Caco-2 (cell line): Measurements from ENCODE around the gene NELFA. TPM values are rescaled to one million over a fixed set of nuclear protein-coding genes. Genes with fewer than 3 reads are reported as not detected.

Experiments
- BruUV-seq: library from RNA; stranded (reverse); fragments of 400-500 nt; replicated peaks from 2 replicates; lab custom pipeline; 2021; lab: Mats Ljungman, UMichigan
- CTCF ChIA-PET: fragments of 300-600 bp; sonication (Branson Sonifier 250); formaldehyde crosslinking; loops from one replicate; lab custom pipeline; 2022; ENCODE audit warnings: antibody characterized with exemption; lab: Charles Lee
- POLR2A ChIA-PET: fragments of 300-600 bp; sonication (Branson Sonifier 250); formaldehyde crosslinking; loops from one replicate; lab custom pipeline; 2022; ENCODE audit warnings: antibody characterized with exemption; lab: Charles Lee
- DNase-seq, 2 experiments: peaks; one replicate each; pipeline versions ENCODE4 v3.0.0 to v3.0.0-alpha.2; 2020 to 2022
- H3K27me3 ChIP-seq: replicated peaks from 2 replicates; pipeline ENCODE4 v1.6.0; 2011; ENCODE audit warnings: low read length; ENCODE audit not compliant: control insufficient read depth, insufficient read depth
- H3K36me3 ChIP-seq: 2 replicates; pipeline ENCODE4 v1.5.1; 2011; ENCODE audit warnings: low read length; ENCODE audit not compliant: control insufficient read depth, insufficient read depth
- H3K4me1 ChIP-seq: fragments of 250-450 bp; sonication (Bioruptor Pico); 2 replicates; pipeline ENCODE4 v1.5.1; 2020; ENCODE audit warnings: mild to moderate bottlenecking
- H3K4me3 ChIP-seq: 2 replicates; pipeline ENCODE4 v1.5.1; 2011; ENCODE audit warnings: low read depth, mild to moderate bottlenecking, control low read depth, low read length
- H3K9me3 ChIP-seq: fragments of 250-450 bp; sonication (Bioruptor Pico); 2 replicates; pipeline ENCODE4 v1.5.1; 2020; ENCODE audit warnings: mild to moderate bottlenecking, moderate library complexity
- H3K27ac Mint-ChIP-seq: one replicate; pipeline ENCODE4 v1.8.0; 2022; ENCODE audit warnings: mixed read lengths; ENCODE audit not compliant: unreplicated experiment
- H3K27me3 Mint-ChIP-seq: one replicate; pipeline ENCODE4 v1.8.0; 2022; ENCODE audit warnings: mixed read lengths; ENCODE audit not compliant: insufficient read depth, unreplicated experiment
- H3K36me3 Mint-ChIP-seq: one replicate; pipeline ENCODE4 v1.8.0; 2022; ENCODE audit warnings: mild to moderate bottlenecking, mixed read lengths; ENCODE audit not compliant: insufficient read depth, unreplicated experiment
- H3K4me1 Mint-ChIP-seq: one replicate; pipeline ENCODE4 v1.8.0; 2022; ENCODE audit warnings: low read depth, mixed read lengths; ENCODE audit not compliant: unreplicated experiment
- H3K4me3 Mint-ChIP-seq: one replicate; pipeline ENCODE4 v1.8.0; 2022; ENCODE audit warnings: mild to moderate bottlenecking, moderate library complexity, mixed read lengths; ENCODE audit not compliant: unreplicated experiment
- H3K9me3 Mint-ChIP-seq: one replicate; pipeline ENCODE4 v1.8.0; 2022; ENCODE audit warnings: mixed read lengths; ENCODE audit not compliant: unreplicated experiment
- intact Hi-C: fragments of 100-400 bp; cut with micrococcal nuclease; formaldehyde crosslinking; loops from one replicate; pipeline ENCODE4 v1.10.0; 2022; ENCODE audit not compliant: unreplicated experiment
- total RNA-seq: library from RNA; stranded (reverse); gene quantifications from 2 replicates; pipeline ENCODE4 v1.2.3, GENCODE V29; 2022
- TF ChIP-seq, protein P1 (sequence below), 2 experiments: fragments of 200-600 bp in 1 of 2; IDR thresholded peaks; 1 replicate in 1 of 2; 2 replicates in 1 of 2; pipeline versions ENCODE4 v1.5.1 to v1.8.0; 2011 to 2022; ENCODE audit warnings: antibody characterized with exemption in 1 of 2, control low read depth in 1 of 2, inconsistent platforms in 1 of 2, low read depth in 1 of 2, low read length in 1 of 2, mild to moderate bottlenecking in 1 of 2, moderate library complexity in 1 of 2; ENCODE audit not compliant: insufficient read depth in 1 of 2, severe bottlenecking in 1 of 2, unreplicated experiment in 1 of 2

Gene NELFA
- total RNA-seq, 1 experiment from 2014 or later: 53.0 TPM

- TF ChIP-seq, protein P1, sequence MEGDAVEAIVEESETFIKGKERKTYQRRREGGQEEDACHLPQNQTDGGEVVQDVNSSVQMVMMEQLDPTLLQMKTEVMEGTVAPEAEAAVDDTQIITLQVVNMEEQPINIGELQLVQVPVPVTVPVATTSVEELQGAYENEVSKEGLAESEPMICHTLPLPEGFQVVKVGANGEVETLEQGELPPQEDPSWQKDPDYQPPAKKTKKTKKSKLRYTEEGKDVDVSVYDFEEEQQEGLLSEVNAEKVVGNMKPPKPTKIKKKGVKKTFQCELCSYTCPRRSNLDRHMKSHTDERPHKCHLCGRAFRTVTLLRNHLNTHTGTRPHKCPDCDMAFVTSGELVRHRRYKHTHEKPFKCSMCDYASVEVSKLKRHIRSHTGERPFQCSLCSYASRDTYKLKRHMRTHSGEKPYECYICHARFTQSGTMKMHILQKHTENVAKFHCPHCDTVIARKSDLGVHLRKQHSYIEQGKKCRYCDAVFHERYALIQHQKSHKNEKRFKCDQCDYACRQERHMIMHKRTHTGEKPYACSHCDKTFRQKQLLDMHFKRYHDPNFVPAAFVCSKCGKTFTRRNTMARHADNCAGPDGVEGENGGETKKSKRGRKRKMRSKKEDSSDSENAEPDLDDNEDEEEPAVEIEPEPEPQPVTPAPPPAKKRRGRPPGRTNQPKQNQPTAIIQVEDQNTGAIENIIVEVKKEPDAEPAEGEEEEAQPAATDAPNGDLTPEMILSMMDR (IDR thresholded peaks at IDR 0.05; ENCODE audit: insufficient read depth in 1 of 2, low read depth in 1 of 2, low read length in 1 of 2, severe bottlenecking in 1 of 2, unreplicated experiment in 1 of 2): no peak
- DNase-seq: no peak
- no peaks in the 10 kb centered on the region for H3K27me3 Mint-ChIP-seq
- BruUV-seq: no TSS peak
- peaks cover 14% of the 10 kb centered on the region for H3K4me1 Mint-ChIP-seq
- no peak overlapping the region for H3K4me3 Mint-ChIP-seq
- intact Hi-C loops: no loop called here
- Histone ChIP-seq H3K27me3 (no peaks in the 10 kb centered on the region), H3K36me3 (peaks cover 4% of the 10 kb centered on the region; the same call in 1 of the 2 replicates), H3K9me3 (no peaks in the 10 kb centered on the region), H3K4me3 (no peak overlapping the region), H3K4me1 (no peaks in the 10 kb centered on the region)
- no peak overlapping the region for H3K27ac Mint-ChIP-seq
- H3K9me3 Mint-ChIP-seq: no peaks in the 10 kb centered on the region
- ChIA-PET CTCF (no interaction called here), POLR2A (no interaction called here)
- H3K36me3 Mint-ChIP-seq: peaks cover 87% of the 10 kb centered on the region
Measured at GRCh38 chr4:1961038-1961437, 47.7 kb downstream of the NELFA start.

DNA sequence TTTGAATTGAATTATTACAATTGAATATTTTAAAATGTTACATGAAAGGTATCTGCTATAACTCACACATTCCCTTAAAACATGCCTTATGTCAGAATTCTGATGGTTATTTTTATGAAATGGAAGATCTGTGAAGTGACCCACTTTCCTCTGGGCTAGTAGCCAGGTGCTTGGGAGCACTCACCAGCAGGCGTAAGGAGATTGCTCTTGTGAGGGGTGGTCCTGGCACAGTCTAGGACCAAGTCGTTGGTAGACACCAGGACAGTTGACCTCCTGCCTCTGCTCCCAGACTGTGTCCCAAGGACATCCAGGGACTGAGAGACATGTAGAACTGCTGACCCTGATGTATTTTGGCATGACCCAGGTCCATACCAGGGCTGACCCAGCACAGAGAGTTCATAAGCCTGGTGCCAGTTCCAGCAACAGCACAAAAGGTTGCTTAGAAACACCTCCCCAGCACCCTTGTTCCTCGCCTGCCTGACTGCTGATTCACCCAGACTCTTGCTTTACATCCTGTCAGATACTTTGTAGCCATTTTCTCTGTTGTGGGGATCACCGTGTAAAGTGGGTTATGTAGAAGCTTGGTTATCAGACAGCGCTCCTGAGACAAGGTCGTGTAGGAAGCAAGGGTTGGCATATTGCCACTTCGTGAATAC lies 48.5 kb downstream of the NELFA start:
- TF ChIP-seq, protein P1 (IDR thresholded peaks at IDR 0.05; ENCODE audit: insufficient read depth in 1 of 2, low read depth in 1 of 2, low read length in 1 of 2, severe bottlenecking in 1 of 2, unreplicated experiment in 1 of 2): no peak
- Histone ChIP-seq H3K27me3 (no peaks in the 10 kb centered on the region), H3K36me3 (peaks cover 4% of the 10 kb centered on the region; the same call in 1 of the 2 replicates), H3K4me3 (no peak overlapping the region), H3K9me3 (no peaks in the 10 kb centered on the region), H3K4me1 (no peaks in the 10 kb centered on the region)
- CTCF ChIA-PET: no interaction called here
- POLR2A ChIA-PET: no interaction called here
- DNase-seq: no peak
- no peak overlapping the region for H3K4me3 Mint-ChIP-seq
- H3K4me1 Mint-ChIP-seq: peaks cover 14% of the 10 kb centered on the region
- H3K36me3 Mint-ChIP-seq: peaks cover 87% of the 10 kb centered on the region
- no peak overlapping the region for H3K27ac Mint-ChIP-seq
- H3K27me3 Mint-ChIP-seq: no peaks in the 10 kb centered on the region
- intact Hi-C loops: no loop called here
- BruUV-seq: no TSS peak
- H3K9me3 Mint-ChIP-seq: no peaks in the 10 kb centered on the region

GRCh38 chr4:1959104-1959384 lies 49.7 kb downstream of the NELFA start:
- H3K36me3 ChIP-seq: peaks cover 4% of the 10 kb centered on the region; the same call in 1 of the 2 replicates
- H3K27ac Mint-ChIP-seq: no peak overlapping the region

More at GRCh38 chr4:1959104-1959384, 49.7 kb downstream of the NELFA start:
- TF ChIP-seq, protein P1 (IDR thresholded peaks at IDR 0.05; ENCODE audit: insufficient read depth in 1 of 2, low read depth in 1 of 2, low read length in 1 of 2, severe bottlenecking in 1 of 2, unreplicated experiment in 1 of 2): no peak
- Histone ChIP-seq H3K27me3 (no peaks in the 10 kb centered on the region), H3K9me3 (no peaks in the 10 kb centered on the region), H3K4me3 (no peak overlapping the region), H3K4me1 (no peaks in the 10 kb centered on the region)
- intact Hi-C loops: no loop called here
- H3K4me3 Mint-ChIP-seq: no peak overlapping the region
- peaks cover 14% of the 10 kb centered on the region for H3K4me1 Mint-ChIP-seq
- POLR2A ChIA-PET: no interaction called here
- no peak for DNase-seq
- no peaks in the 10 kb centered on the region for H3K27me3 Mint-ChIP-seq
- peaks cover 84% of the 10 kb centered on the region for H3K36me3 Mint-ChIP-seq
- BruUV-seq: no TSS peak
- H3K9me3 Mint-ChIP-seq: no peaks in the 10 kb centered on the region
- CTCF ChIA-PET: no interaction called here
